Vagina (tissue), 2 donors: Measurements from ENCODE around the gene NAPB.

ENCODE experiments used
- CTCF ChIP-seq, 3 experiments: fragments of 450-650 bp in 2 of 3; fragments of 200-600 bp in 1 of 3; sonication (generic) in 1 of 3; IDR thresholded peaks; one replicate each; pipeline ENCODE4 v1.5.1; 2017 to 2019; ENCODE audit warnings: antibody characterized with exemption in 3 of 3, mild to moderate bottlenecking in 2 of 3, moderate library complexity in 2 of 3
- POLR2A ChIP-seq, 2 donors: fragments of 450-650 bp; IDR thresholded peaks; one replicate each; pipeline ENCODE4 v1.6.1; 2017; ENCODE audit warnings: antibody characterized with exemption in 2 of 2, mild to moderate bottlenecking in 2 of 2, moderate library complexity in 2 of 2
- POLR2AphosphoS5 ChIP-seq, 2 donors: sonication (generic); formaldehyde crosslinking; IDR thresholded peaks; one replicate each; pipeline ENCODE4 v1.9.0; 2017; ENCODE audit warnings: antibody characterized with exemption in 2 of 2, mild to moderate bottlenecking in 2 of 2, low read depth in 1 of 2; ENCODE audit not compliant: insufficient read depth in 1 of 2

DNA sequence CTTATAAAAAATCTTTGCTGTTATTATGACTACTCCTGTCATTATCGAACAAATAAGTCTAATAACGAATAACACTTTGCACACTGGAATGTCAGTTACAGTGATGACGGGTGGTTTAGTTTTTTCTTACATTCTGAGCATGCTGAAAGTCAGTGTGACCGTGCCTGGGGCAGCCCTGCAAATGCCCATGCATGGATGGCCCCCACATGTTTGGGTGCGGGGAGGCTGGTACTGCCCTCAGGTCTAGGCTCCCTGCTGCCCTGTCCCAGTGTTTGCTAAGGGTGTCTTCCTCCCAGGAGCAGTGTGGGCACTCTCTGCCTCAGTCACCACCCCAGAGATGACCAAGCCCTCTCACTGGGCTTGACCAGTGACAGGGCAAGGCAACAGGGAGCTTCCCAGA, 21.1 kb upstream of the NAPB start:
- TF ChIP-seq CTCF (IDR thresholded peaks at IDR 0.05) (no peak), POLR2A (IDR thresholded peaks at IDR 0.05) (no peak), POLR2AphosphoS5 (IDR thresholded peaks at IDR 0.05; ENCODE audit: insufficient read depth in 1 of 2, low read depth in 1 of 2) (no peak)
